DMS153 (cell line): ENCODE results near the gene AGK.
"Not testable (repeated sequence)": the region's sequence is repeated elsewhere in the genome, so short reads cannot be mapped to it uniquely, and the experiment has no call there.

Experiments
- DNase-seq: peaks from one replicate; lab custom pipeline; 2025; lab: John Stamatoyannopoulos, UW

Gene AGK

GRCh38 chr7:141557360-141557759 is 6.2 kb downstream of the AGK start:
- DNase-seq = no peak

GRCh38 chr7:141557831-141558531 is 6.8 kb downstream of the AGK start:
- not testable (repeated sequence) for DNase-seq

DNA sequence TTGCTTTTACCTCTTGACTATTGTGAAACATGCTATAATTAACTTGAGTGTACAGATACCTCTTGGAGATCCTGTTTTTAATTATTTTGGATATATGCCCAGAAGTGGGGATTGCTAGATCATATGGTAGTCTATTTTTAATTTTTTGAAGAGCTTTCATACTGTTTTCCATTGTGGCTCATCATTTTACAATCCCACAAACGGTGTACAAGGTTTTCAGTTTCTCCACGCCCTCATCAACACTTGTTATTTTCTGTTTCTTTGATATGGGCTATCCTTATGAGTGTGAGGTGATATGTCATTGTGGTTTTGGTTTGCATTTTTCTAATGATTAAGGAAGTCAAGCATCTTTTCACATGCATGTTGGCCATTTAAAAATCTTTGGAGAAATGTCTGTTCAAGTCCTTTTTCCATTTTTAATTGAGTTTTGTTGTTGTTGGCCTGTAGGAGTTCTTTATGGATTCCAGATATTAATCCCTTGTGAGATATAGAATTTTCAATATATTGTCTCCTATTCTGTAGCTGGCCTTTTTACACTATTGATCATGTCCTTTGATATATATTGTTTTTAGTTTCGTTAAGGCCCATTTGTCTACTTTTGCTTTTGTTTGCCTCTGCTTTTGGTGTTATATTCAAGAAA is 7.5 kb downstream of the AGK start:
- peak; percentile 91 for DNase-seq

DNA sequence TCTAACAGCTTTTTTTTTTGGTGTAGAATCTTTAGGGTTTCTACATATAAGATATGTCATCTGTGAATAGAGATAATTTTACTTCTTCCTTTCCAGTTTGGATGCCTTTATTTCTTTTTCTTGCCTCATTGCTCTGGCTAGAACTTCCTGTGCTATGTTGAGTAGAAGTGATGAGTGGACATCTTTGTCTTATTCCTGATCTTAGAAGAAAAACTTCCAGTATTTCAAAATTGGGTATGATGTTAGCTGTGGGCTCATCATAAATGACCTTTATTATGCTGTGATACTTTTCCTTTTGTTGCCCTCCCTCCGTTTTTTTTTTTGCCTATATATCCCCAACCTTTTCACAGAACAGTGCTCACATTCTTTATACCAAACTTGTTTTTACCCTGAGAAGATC is 8.8 kb downstream of the AGK start:
- DNase-seq = no peak

DNA sequence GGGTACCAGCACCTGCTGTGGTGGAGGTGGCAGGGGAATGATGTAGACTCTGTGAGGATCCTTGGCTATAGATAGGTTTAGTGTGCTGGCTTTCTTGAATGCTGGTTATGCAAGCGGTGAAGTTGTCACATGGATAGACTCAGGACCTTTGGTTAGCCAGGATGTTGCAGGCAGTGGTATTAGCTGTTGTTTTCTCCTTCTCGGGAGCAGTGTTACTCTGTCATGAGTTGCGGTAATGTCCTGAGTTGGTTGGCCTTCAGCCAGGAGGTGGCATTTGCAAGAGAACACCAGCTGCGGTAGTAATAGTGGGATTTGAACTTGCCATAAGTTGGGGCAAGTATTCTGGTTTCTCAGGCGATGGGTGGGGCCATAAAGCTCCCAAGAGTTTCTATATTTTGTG is 10.8 kb downstream of the AGK start:
- DNase-seq = no peak

DNA sequence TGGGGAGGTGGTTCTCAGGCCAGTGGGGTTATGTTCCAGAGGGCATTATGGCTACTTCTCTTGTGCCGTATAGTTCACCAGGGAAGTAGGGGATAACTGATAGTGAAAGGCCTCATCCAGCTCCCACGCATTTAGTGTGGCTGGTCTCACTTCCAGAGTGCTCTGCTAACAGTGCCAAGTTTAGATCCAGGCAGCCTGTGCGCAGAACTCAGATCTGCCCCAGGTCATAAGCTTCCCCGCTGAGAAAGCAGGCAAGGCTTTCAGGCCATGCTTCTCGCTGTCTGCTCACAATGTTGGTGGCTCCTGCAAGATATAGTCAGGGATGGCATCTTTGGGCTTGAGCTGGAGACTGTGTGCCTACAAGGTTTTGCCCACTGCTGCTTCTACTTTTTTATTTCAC is 11.3 kb downstream of the AGK start:
- no peak for DNase-seq

DNA sequence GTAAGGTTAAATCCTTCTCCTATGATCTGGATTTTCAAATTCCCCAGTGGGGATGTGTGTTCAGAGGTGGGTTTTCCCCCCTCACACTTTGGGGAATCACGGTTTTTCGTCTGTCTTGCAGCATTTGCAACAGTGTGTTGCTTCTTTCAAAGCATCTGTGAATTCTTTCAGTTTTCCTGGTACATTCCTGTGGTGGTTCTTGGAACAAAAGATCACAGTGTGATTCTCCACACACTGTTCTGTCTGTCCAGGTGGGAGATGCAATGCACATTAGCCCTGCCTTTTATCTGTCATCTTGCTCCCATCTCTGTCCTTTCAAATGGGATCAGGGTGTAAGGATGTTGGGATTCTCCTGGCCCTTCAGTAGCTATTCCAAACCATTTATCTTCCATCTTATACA is 11.8 kb downstream of the AGK start:
- DNase-seq = no peak

GRCh38 chr7:141563956-141564623 is 12.9 kb downstream of the AGK start:
- no peak for DNase-seq

- DNase-seq = no peak
Measured at GRCh38 chr7:141567432-141567831, 16.2 kb downstream of the AGK start.

DNA sequence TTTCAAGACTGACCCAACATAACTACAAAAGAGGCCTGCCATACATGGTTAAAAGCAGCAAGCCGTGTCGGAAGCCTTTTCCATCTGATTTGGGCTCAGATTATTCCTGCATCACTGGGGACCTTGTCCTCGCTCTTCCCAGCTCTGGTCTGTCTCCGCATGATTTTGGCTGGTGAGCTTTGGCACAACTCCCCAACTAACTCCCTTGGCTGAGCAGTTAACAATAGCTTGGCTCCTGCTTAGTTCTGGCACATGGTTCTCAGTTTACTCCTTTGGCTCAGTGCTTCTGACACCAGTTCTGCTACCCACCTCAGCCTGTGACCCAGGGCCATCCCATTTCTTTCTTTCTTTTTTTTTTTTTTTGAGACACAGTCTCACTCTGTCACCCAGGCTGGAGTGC is 17.0 kb downstream of the AGK start:
- no peak for DNase-seq

DNA sequence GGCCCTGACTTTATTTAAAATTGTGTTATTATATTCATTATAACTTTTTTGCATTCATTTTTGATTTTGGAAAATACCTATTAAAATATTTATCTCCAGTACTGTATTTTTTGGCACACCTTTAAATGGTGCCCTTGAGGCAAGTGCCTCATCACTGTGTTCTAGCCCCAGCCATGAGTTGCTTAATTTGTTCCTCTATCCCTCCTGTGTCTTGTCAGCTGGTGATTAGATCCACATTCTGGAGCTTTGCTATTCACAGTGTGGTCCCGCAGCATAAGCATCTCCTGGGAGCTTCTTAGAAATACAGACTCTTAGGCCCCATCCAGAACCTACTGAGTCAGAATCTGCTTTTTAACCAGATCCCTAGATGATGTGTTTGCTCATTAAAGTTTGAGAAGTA is 19.8 kb downstream of the AGK start:
- DNase-seq = no peak

GRCh38 chr7:141572175-141572574 is 21.0 kb downstream of the AGK start:
- DNase-seq = no peak

DNA sequence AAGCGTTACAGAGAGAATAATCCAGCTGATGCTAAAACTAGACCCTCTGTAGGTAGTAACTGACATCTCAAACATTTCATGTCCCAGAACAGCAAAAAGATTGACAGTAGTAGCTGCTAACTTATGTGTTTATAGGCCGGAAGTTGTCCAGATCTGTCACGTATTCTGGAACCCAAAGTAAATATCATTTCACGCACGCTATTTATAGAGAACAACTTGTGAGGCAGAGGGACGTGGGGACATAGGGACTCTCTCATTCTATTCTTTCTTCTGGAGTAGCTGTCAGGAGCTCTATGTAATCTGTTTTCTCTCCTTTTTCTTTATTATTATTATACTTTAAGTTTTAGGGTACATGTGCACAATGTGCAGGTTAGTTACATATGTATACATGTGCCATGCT is 22.3 kb downstream of the AGK start:
- no peak for DNase-seq

GRCh38 chr7:141575164-141575563 is 24.0 kb downstream of the AGK start:
- DNase-seq = no peak

GRCh38 chr7:141575654-141576448 is 24.6 kb downstream of the AGK start:
- no peak for DNase-seq

DNA sequence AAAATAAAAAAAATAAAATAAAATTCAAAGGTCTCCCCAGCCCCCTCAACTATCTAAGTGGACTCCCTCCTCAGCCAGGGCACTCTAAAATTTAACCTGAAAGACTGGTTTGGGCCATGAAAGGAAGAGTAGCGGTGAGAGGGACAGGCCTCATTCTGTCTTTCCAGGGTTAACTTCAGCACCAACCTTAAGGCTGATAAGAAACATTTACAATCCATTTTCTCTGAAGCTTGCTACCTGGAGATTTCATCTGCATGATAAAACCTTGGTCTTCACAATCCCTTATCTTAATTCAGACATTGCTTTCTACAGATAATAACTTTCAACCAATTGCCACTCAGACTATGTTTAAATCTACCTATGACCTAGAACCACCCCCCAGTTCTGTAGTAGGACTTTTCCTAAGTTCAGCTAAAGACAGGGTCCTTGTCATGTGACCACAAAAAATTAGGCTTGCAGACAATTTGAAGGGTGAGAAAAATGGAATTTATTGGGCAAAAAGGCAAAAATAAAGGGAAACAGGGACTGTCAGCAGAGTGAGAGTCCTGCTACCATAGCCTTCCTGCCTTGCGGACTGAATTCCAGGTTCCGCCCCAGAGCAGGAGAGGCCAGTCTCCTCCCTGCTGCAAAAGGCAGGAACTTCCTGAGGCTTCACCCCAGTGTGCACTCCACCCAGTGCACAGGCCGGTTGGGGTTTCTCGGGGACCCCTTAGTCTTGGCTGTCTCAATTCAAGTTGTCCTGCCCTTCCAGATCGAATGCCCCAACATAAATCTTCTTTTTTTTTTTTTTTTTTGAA is 26.0 kb downstream of the AGK start:
- DNase-seq = no peak

- not testable (repeated sequence) for DNase-seq
Measured at GRCh38 chr7:141579953-141580352, 28.7 kb downstream of the AGK start.

GRCh38 chr7:141582063-141582462 is 30.9 kb downstream of the AGK start:
- DNase-seq = not testable (repeated sequence)

- no peak for DNase-seq
Measured at GRCh38 chr7:141584935-141585334, 33.7 kb downstream of the AGK start.

DNA sequence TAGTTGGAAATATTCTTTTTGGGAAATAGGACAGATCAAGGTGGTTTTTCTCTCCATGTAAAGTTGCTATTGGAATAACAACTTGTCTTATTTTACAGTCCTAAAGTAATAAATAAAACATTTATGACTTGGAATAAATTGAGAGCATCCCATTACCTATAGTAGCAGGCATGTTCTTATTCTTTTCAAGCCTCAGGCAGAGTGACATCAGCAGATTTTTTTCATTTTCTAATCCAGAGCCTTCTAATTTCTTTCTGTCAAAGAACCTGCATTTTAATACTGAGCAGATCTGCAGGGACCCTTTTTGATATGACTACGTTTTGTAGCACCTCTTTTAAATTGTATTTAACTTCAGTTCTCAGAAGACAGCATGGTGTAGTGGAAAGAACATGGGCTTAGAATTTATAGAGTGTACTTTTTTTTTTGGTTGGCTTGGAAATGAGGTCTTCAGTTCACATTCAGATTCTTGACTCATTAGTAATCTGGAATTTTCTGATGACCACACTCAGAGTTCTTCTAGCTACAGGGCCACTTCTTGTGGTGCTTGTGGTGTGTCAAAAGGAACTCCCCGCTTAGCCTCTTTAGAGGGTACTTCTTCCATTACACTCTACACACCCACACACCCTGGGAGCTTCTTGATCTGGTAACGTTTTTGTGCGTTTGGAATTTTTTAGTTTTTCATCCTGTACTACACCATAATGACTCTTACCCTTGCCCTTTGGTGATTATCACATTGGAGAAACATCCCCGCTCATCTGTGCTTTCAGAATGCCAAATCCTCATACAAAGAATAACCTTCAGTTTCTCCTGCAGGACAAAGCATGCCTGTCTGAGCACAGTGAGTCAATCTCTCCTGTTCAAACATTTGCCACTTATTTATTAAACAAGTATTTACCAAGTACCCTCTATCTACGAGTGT is 34.6 kb downstream of the AGK start:
- DNase-seq = no peak

DNA sequence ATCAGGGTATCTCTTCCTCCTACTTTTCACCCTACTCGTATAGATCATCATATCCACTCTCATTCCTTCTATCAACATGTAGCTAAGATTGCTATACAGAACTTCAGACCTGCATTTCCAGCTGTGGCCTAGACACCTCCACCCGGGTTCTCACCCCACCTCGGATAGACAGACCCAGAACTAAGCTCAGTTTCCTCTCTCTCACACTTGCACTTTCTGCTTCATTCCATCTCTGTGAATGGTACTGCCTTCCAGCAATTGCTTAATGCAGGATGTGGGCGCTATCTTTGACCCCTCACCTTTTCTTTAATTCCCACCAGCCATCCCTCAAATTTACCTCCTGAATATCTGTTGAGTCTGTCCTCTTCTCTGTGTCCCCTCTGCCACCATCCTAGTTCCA is 35.7 kb downstream of the AGK start:
- no peak for DNase-seq
